Mucosa of descending colon (tissue), 3 donors: ENCODE results near the gene MEX3C. TPM values are rescaled to one million over a fixed set of nuclear protein-coding genes. Genes with fewer than 3 reads are reported as not detected.

Experiments
- ATAC-seq: fragments of 200-7000 bp; cut with Tn5 transposase; one replicate; pipeline ENCODE4 v1.9.1; 2020; ENCODE audit warnings: mild to moderate bottlenecking, moderate library complexity
- DNase-seq, 3 donors: peaks; one replicate each; pipeline ENCODE4 v3.0.0-alpha.2; 2020
- H3K36me3 ChIP-seq: fragments of 200-600 bp; one replicate; pipeline ENCODE4 v1.8.0; 2021; ENCODE audit warnings: low read depth, mild to moderate bottlenecking
- H3K4me1 ChIP-seq: fragments of 200-600 bp; one replicate; pipeline ENCODE4 v1.8.0; 2021; ENCODE audit warnings: low read depth, mild to moderate bottlenecking
- H3K4me3 ChIP-seq: fragments of 200-600 bp; one replicate; pipeline ENCODE4 v1.8.0; 2021; ENCODE audit warnings: mild to moderate bottlenecking
- H3K9me3 ChIP-seq: fragments of 200-600 bp; one replicate; pipeline ENCODE4 v1.8.0; 2021; ENCODE audit warnings: mild to moderate bottlenecking
- intact Hi-C, 2 donors: fragments of 100-400 bp; cut with DNase I in 1 of 2; cut with micrococcal nuclease in 1 of 2; formaldehyde crosslinking; loops; one replicate each; pipeline versions ENCODE4 v1.11.0 to v1.11.1; 2022; cut with DNase I, micrococcal nuclease
- total RNA-seq, 3 donors: library from RNA; stranded (reverse); fragmentation: NEBNext Ultra II Directional in 2 of 3; extraction: Animal tissue kit (Norgen Biotek cat#: 25700) in 2 of 3; gene quantifications; one replicate each; pipeline versions ENCODE4 v1.2.1 to v1.2.4, GENCODE V29; 2021 to 2023
- TF ChIP-seq, protein P1 (sequence below): fragments of 200-600 bp; IDR thresholded peaks from one replicate; pipeline ENCODE4 v1.8.0; 2022; ENCODE audit warnings: antibody characterized with exemption, mild to moderate bottlenecking
- donor health status: DM: no; HTN: no; CAD: no; lungs with moderate emphysema.
- donor health status: DM: no; HTN: no; CAD: no.
- donor health status: DM: no; HTN: yes; CAD: no.

MEX3C gene
- total RNA-seq, 3 donors from 2014 or later, result 20.8 to 30.1 (median 27.0) TPM

DNA sequence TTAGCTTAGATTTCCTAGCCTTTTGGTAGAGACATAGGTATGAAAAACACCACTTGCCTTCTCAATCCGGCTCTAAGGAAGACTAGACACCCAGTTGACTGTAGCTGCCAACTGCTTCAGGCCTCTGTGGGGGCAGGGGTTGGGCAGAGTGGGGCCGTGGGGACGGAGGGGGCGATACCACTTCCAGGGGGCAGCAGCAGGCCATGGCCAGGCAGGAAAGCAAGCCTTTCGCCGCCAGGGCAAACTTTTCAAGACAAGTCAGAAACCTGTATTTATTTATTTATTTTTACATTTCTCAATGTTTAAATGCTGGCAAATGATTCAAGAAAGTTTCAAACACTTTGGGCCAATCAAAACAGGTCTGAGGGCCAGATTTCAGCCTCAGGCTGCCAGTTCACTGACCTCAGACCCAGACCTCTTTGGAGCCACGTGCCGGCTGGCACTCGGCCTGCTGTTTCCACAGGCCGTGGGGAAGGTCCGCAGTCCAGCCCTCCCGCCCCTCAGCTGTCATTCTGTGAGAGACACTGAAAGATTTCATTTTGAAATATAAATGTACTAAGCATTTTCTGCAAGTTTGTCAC is 63.8 kb downstream of the MEX3C start:
- Histone ChIP-seq H3K4me3 (no peak overlapping the region), H3K36me3 (no peaks in the 10 kb centered on the region), H3K9me3 (no peaks in the 10 kb centered on the region), H3K4me1 (no peaks in the 10 kb centered on the region)
- DNase-seq, result no peak
- intact Hi-C loops, result no loop called here
- TF ChIP-seq, protein P1, sequence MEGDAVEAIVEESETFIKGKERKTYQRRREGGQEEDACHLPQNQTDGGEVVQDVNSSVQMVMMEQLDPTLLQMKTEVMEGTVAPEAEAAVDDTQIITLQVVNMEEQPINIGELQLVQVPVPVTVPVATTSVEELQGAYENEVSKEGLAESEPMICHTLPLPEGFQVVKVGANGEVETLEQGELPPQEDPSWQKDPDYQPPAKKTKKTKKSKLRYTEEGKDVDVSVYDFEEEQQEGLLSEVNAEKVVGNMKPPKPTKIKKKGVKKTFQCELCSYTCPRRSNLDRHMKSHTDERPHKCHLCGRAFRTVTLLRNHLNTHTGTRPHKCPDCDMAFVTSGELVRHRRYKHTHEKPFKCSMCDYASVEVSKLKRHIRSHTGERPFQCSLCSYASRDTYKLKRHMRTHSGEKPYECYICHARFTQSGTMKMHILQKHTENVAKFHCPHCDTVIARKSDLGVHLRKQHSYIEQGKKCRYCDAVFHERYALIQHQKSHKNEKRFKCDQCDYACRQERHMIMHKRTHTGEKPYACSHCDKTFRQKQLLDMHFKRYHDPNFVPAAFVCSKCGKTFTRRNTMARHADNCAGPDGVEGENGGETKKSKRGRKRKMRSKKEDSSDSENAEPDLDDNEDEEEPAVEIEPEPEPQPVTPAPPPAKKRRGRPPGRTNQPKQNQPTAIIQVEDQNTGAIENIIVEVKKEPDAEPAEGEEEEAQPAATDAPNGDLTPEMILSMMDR, result no peak
- no peak for ATAC-seq

DNA sequence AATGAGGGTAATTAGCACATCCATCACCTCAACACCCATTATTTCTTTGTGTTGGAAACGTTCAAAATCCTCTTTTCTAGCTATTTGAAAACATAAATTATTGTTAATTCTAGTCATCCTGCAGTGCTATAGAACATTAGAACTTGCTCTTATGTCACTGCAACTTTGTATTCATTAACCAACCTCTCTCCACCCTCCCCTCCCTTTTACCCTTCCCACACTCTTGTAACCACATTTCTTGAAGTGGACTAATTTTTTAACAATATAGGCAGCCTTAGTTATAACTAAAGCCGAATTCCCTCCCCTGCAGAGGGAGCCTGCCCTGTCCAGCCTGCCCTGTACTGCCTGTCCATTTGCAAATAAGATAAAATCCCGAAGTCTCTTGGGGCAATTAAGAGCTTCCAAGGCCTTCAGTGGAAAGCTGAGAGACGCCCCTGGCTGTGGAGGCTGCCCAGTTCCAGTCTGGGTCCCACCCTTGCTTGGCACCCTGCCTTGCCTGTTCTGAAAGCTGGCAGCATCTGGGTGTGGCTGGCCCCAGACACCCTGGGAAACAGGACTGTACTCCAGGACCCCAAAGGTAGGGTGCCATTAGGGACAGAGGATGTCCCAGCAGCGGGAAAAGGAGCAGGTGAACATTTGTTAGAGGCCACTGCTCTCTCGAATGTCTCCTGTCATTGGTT is 65.1 kb downstream of the MEX3C start:
- TF ChIP-seq, protein P1, result no peak
- intact Hi-C loops, result no loop called here
- Histone ChIP-seq H3K9me3 (no peaks in the 10 kb centered on the region), H3K4me3 (no peak overlapping the region), H3K4me1 (no peaks in the 10 kb centered on the region), H3K36me3 (no peaks in the 10 kb centered on the region)
- ATAC-seq (no peak), DNase-seq (no peak)

DNA sequence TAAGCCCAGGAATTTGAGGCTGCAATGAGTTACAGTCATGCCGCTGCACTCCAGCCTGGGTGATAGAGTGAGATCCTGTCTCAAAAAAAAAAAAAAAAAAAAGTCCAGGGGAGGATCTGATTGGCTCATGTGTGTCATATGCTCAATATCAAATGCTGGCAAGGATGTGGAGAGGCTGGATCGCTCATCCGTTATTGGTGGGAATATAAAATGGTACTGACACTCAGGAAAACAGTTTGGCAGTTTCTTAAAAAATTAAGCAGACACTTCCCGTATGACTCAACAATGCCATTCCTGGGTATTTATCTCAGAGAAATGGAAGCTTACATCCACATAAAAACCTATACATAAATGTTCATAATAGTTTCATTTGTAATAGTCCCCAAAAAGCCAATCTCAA is 68.9 kb downstream of the MEX3C start:
- H3K4me1 ChIP-seq, result no peaks in the 10 kb centered on the region
- H3K4me3 ChIP-seq, result no peak overlapping the region
- intact Hi-C loops, result no loop called here
- ATAC-seq (no peak), DNase-seq (no peak)
- no peaks in the 10 kb centered on the region for H3K36me3 ChIP-seq
- TF ChIP-seq, protein P1, result no peak
- no peaks in the 10 kb centered on the region for H3K9me3 ChIP-seq

DNA sequence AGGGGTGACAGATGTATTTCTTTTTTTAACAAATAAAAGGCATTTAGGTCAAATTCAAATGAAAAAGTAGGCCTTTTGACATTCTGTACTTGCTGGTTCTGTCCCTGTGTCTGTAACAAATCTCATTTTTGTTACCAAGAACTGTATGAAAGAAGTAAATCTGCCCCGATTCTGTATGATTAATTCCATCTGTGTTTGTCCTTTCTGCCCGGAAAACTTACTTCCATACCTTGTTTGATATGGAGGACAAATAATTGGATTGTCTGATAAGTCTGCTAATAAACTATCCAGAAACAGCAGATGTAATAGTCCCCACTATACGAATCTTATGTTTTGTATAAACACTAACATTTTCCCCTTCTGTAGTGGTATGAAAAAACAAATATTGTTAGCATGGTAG is 69.8 kb downstream of the MEX3C start:
- Histone ChIP-seq H3K4me3 (no peak overlapping the region), H3K9me3 (no peaks in the 10 kb centered on the region), H3K4me1 (no peaks in the 10 kb centered on the region), H3K36me3 (no peaks in the 10 kb centered on the region)
- DNase-seq (no peak), ATAC-seq (no peak)
- intact Hi-C loops, result no loop called here
- TF ChIP-seq, protein P1, result no peak

DNA sequence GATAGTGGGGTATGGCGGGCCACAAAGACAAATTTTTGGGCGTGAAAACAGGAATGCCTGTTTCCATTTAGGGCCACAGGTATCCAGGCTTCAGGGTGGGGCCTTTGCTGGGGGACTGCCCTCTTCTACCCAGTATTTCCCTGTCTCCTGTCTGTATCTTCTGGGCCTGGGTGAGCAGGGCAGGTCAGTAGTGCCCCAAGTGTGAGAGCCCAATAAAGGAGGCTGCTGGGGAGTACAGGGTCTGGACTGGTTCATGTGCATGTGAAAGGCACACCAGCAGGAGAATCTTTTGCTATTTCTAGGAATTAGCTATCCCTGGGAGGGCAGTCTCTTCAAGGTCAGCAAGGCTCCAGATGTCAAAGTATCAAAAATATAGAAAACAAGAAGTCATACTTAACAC is 71.5 kb downstream of the MEX3C start:
- H3K4me1 ChIP-seq, result no peaks in the 10 kb centered on the region
- H3K4me3 ChIP-seq, result no peak overlapping the region
- H3K9me3 ChIP-seq, result no peaks in the 10 kb centered on the region
- ATAC-seq (no peak), DNase-seq (no peak)
- no peaks in the 10 kb centered on the region for H3K36me3 ChIP-seq
- intact Hi-C loops, result no loop called here
- TF ChIP-seq, protein P1, result no peak

Other genes with a start within 250 kb of the MEX3C start
- 10 to 100 TPM in 2 of 3 donors, 1 to 10 TPM in 1; 5.3 to 11.5 (median 11.3) TPM for gene ELAC1, start 229.6 kb downstream of the MEX3C start, total RNA-seq
- gene SMAD4, start 167.5 kb downstream of the MEX3C start, total RNA-seq, result 100 to 1,000 TPM in 1 of 3 donors, 10 to 100 TPM in 2; 78.7 to 131 (median 93.1) TPM